Hepatocyte (in vitro differentiated cells): ENCODE data around the gene MYRIP.

Source experiments
- CTCF ChIP-seq: fragments of 200-600 bp; sonication (generic); IDR thresholded peaks from 2 replicates; pipeline ENCODE4 v1.5.1; 2016; ENCODE audit warnings: antibody characterized with exemption, mild to moderate bottlenecking; ENCODE audit not compliant: poor library complexity
- EZH2 ChIP-seq: fragments of 200-600 bp; sonication (generic); IDR thresholded peaks from 2 replicates; pipeline ENCODE4 v1.6.1; 2016; ENCODE audit warnings: antibody characterized with exemption, mild to moderate bottlenecking, borderline replicate concordance
- EZH2phosphoT487 ChIP-seq: fragments of 200-600 bp; sonication (generic); IDR thresholded peaks from one replicate; pipeline ENCODE4 v1.6.1; 2018; ENCODE audit warnings: antibody characterized with exemption, mild to moderate bottlenecking, low read depth, moderate library complexity; ENCODE audit not compliant: unreplicated experiment, severe bottlenecking

GRCh38 chr3:40079203-40079846, 269.9 kb downstream of the MYRIP start:
- TF ChIP-seq CTCF (no peak), EZH2 (no peak), EZH2phosphoT487 (no peak)
